Left forelimb (tissue), 1 donor: ENCODE measurements around the gene FHIT.
"Not testable (repeated sequence)": the region's sequence is repeated elsewhere in the genome, so short reads cannot be mapped to it uniquely, and the experiment has no call there.

ENCODE experiments used
- DNase-seq: peaks from one replicate; pipeline ENCODE4 v3.0.0-alpha.2; 2018; ENCODE audit warnings: low spot score

Gene FHIT

DNA sequence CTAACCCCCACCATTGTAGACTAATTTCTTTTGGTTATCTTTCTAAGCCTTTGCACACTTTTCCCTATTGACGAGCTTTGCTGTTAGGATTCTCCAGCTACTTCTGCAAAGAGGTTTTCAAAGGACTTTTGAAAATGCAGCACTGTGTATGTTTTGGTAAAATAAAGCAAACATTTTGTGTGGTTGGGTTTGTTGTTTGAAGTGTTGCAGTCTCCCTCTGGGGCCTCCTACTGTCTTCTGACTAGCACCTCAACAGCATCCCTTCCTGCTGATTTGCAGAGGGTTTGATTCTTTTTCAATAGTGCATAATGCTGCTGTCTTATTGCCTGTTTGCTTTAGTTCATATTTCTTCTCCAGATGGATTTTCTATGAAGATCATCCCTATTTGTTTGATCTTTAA, 1426.4 kb downstream of the FHIT start:
- no peak for DNase-seq

GRCh38 chr3:59821274-59821673, 1430.0 kb downstream of the FHIT start:
- DNase-seq = no peak

DNA sequence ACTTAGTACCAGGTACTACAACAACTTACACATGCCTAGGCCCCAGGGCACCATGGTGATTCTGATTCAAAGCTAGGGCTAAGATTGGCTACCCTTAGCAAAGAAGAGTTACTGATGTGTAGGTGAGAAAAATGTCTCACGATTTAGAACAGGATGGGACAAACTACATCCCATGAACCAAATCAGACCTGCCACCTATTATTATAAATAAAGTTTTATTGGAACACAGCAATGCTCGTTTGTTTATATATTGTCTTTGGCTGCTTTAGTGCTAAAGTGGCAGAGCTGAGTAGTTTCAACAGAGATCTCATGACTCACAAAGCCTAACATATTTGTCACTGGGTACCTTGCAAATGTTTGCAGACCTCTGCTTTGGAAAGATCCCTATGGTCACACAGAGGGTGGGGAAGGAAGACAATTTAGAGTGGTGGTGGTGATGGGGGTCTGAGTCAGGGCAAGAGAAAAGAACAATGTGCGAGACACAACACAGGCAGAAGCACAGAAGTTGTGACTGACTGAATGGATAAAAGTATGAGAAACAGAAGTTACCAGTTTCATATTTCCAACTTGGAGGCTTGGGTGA, 1430.8 kb downstream of the FHIT start:
- DNase-seq = no peak

GRCh38 chr3:59818919-59819300, 1432.3 kb downstream of the FHIT start:
- DNase-seq = no peak

GRCh38 chr3:59818033-59818918, 1433.0 kb downstream of the FHIT start:
- peak; percentile 77 for DNase-seq

DNA sequence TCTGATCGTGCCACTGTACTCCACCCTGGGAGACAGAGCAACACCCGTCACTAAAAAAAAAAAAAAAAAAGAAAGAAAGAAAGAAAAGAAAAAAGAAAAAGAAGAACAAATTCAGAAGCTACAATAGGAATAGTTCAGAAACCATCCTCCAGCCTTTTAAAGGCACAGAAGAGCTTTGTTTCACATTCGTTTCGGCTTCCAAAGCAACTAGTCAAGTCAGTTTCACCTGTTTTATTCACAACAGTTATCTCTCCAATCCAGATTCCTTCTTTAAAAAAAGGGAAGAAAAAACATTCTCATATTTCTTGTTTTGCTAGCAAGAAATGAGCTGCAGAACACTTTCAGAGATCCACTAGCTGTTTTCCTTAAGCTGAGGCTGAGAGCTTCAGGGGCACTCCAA, 1433.7 kb downstream of the FHIT start:
- DNase-seq = no peak

DNA sequence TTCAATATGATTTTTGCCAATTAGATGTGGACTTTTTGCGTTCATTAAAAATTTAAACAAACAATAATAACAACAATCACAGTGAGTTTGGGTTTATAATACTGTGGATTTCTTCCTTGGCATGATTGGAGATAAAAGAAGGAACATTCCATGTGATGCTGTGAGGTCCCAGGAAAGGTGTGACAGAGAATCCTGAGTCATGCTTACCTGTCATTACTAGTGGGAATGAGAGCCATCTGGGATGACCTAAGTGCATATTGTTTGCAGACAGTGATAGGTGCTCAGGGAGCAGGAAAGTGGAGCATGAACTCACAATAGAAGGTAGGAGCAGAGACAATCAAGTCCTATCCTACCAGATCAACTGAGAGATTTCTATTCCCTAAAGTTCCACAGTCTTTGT, 1434.9 kb downstream of the FHIT start:
- no peak for DNase-seq

- no peak for DNase-seq
Measured at GRCh38 chr3:59813148-59813538, 1438.1 kb downstream of the FHIT start.

GRCh38 chr3:59812237-59813147, 1438.8 kb downstream of the FHIT start:
- no peak for DNase-seq

GRCh38 chr3:59811160-59811559, 1440.1 kb downstream of the FHIT start:
- DNase-seq = no peak

DNA sequence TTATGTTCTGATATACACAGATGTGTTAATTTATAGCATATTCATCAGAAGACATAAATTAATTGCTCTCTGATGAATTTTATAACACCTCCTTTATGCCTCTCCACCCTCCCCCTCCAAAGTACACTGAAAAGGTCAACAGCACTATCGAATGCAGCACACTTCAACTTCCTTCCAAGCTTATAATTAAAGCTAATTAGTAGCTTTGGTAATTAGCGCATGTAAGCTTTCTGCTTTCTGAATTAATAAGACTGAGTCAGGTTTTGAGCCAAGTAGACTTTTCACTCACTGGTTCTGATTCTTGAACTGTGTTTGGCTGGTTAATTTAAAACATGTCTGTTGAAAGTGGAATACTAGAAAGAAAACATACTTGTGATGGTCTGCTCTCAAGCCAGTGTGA, 1440.6 kb downstream of the FHIT start:
- no peak for DNase-seq

GRCh38 chr3:59809710-59810444, 1441.4 kb downstream of the FHIT start:
- no peak for DNase-seq

DNA sequence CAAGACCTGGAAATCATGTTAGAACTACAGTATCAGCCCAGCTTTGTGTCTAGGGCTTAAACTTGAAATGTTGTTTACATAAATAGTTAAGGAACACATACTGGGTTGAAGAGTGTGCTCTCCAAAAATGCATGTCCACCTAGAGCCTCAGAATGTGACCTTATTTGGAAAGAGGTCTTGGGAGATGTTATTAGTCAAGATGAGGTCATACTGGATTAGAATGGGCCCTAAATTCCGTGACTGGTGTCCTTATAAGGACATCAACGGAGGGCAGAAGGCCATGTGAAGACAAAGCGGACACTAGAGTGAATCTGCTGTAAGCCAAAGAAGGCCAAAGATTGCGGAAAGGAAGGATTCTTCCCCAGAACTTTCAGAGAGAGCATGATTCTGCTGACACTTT, 1442.2 kb downstream of the FHIT start:
- DNase-seq = no peak

DNA sequence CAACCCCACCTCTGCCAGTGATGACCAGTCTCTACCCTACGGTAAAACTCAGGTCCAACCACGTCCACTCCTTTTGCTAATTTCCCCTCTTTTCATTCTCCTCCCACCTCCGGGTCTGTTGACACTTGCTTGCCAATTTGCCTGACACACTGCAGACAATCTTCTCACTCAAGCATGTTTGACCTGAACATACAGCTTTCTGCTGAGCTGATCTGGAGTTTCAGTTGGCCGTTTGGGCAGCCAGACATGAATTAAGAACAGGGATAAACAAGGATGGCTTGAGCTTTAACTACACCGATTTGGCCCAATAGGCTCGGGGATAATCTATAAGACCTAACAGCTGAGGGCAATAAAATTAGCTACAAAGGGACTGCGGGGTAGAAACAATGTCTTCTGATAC, 1442.8 kb downstream of the FHIT start:
- no peak for DNase-seq

- no peak for DNase-seq
Measured at GRCh38 chr3:59803268-59803667, 1448.0 kb downstream of the FHIT start.

GRCh38 chr3:59802453-59802852, 1448.8 kb downstream of the FHIT start:
- DNase-seq = not testable (repeated sequence)

- no peak for DNase-seq
Measured at GRCh38 chr3:59802045-59802444, 1449.2 kb downstream of the FHIT start.

GRCh38 chr3:59800481-59800880, 1450.8 kb downstream of the FHIT start:
- DNase-seq = no peak

DNA sequence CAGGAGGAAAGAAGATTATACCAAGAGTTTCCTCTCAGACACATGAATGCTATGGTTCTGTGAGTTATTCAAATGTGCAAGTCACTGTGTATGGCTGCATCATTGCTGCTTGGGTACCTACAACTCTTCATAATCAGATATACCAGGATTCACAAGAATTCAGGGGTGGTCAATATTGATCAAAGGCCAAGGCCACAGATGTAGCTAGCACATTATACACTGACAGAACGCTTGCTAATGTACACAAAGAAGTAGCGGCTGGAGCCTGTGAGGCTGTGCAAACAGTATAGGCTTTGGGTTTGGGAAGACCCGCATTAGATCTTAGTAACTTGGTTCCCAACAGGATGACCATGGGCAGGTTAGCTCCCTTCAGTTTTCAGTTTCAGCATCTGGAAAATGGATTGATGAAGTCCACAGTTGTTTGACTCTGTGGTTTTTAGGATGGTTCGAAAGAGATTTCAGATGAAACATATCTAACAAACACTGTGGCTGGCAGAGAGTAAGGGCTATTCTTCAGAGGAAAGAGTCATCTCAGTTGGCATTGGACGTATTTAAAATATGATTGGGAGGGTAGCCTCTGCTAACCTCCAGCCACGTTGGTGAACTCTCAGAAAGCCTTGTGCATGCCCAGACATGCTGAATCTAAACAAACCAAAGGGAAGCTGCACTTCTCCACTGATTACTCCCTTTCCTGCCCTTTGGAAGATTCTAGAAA, 1452.7 kb downstream of the FHIT start:
- DNase-seq = no peak

- DNase-seq = no peak
Measured at GRCh38 chr3:59797533-59797932, 1453.7 kb downstream of the FHIT start.

GRCh38 chr3:59796456-59796855, 1454.8 kb downstream of the FHIT start:
- DNase-seq = no peak
